ENCODE data around the gene ARMC9.

DNA sequence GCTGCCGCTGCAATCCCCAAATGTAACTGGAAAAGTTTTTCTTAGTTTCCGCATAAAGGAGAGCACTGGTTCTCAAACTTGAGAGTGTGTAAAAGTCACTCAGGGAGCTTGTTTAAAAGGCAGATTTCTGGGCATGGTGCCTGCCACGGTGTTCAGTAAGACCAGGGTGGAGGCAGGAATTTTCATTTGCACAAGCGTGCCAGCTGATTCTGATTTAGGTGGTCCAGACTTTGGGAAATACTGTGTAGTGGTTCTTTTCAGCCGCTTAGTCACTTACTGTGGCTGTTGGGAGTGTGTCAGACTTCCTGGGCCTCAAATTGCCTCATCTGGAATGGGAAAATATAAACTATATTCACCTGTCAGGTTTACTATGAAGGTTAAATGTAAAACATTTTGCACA lies 788 bp downstream of the ARMC9 start:
- TF ChIP-seq ZNF132 (tag by site-specific recombination; IDR thresholded peaks at IDR 0.05; ENCODE audit: borderline replicate concordance), result no peak
- no peak for TF ChIP-seq CTCF (tag by site-specific recombination; IDR thresholded peaks at IDR 0.05)
- no peak for TF ChIP-seq ZNF510 (tag by site-specific recombination; IDR thresholded peaks at IDR 0.05; ENCODE audit: insufficient replicate concordance)
- no peak for TF ChIP-seq SCRT2 (tag by site-specific recombination; IDR thresholded peaks at IDR 0.05)
- TF ChIP-seq, protein P1, sequence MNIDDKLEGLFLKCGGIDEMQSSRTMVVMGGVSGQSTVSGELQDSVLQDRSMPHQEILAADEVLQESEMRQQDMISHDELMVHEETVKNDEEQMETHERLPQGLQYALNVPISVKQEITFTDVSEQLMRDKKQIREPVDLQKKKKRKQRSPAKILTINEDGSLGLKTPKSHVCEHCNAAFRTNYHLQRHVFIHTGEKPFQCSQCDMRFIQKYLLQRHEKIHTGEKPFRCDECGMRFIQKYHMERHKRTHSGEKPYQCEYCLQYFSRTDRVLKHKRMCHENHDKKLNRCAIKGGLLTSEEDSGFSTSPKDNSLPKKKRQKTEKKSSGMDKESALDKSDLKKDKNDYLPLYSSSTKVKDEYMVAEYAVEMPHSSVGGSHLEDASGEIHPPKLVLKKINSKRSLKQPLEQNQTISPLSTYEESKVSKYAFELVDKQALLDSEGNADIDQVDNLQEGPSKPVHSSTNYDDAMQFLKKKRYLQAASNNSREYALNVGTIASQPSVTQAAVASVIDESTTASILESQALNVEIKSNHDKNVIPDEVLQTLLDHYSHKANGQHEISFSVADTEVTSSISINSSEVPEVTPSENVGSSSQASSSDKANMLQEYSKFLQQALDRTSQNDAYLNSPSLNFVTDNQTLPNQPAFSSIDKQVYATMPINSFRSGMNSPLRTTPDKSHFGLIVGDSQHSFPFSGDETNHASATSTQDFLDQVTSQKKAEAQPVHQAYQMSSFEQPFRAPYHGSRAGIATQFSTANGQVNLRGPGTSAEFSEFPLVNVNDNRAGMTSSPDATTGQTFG (tag by site-specific recombination; IDR thresholded peaks at IDR 0.05; ENCODE audit: borderline replicate concordance), result no peak
